Karpas-422 (cell line): ENCODE results near the gene HNRNPA1L2. TPM values are rescaled to one million over a fixed set of nuclear protein-coding genes. Genes with fewer than 3 reads are reported as not detected.
"Not testable (repeated sequence)": the region's sequence is repeated elsewhere in the genome, so short reads cannot be mapped to it uniquely, and the experiment has no call there.

Experiments
- DNase-seq: peaks from one replicate; pipeline ENCODE4 v3.0.0-alpha.2; 2015
- H2AFZ ChIP-seq: fragments of 200-600 bp; sonication (generic); 2 replicates; pipeline ENCODE4 v1.6.1; 2014; ENCODE audit warnings: antibody characterized with exemption, low read length, mixed read lengths
- H3K27ac ChIP-seq: fragments of 200-600 bp; sonication (generic); 2 replicates; pipeline ENCODE4 v1.5.1; 2014; ENCODE audit warnings: mild to moderate bottlenecking, low read length, moderate library complexity
- H3K27me3 ChIP-seq: fragments of 200-600 bp; sonication (generic); 2 replicates; pipeline ENCODE4 v1.6.1; 2014; ENCODE audit warnings: low read length, mixed read lengths
- H3K36me3 ChIP-seq: fragments of 200-600 bp; sonication (generic); 2 replicates; pipeline ENCODE4 v1.6.1; 2014; ENCODE audit warnings: low read length, mixed read lengths; ENCODE audit not compliant: insufficient read depth
- H3K4me1 ChIP-seq: fragments of 200-600 bp; sonication (generic); 2 replicates; pipeline ENCODE4 v1.6.1; 2014; ENCODE audit warnings: mild to moderate bottlenecking, low read length, mixed read lengths
- H3K4me2 ChIP-seq: fragments of 200-600 bp; sonication (generic); 2 replicates; pipeline ENCODE4 v1.6.1; 2014; ENCODE audit warnings: low read length, low read depth, mild to moderate bottlenecking; ENCODE audit not compliant: poor library complexity, severe bottlenecking
- H3K4me3 ChIP-seq: fragments of 200-600 bp; sonication (generic); 2 replicates; pipeline ENCODE4 v1.5.1; 2014; ENCODE audit warnings: mild to moderate bottlenecking, antibody characterized with exemption, low read length, mixed read lengths
- H3K79me2 ChIP-seq: fragments of 200-600 bp; sonication (generic); 2 replicates; pipeline ENCODE4 v1.6.1; 2014; ENCODE audit warnings: mild to moderate bottlenecking, low read length, mixed read lengths
- H3K9ac ChIP-seq: fragments of 200-600 bp; sonication (generic); 2 replicates; pipeline ENCODE4 v1.6.0; 2014; ENCODE audit warnings: low read length
- H3K9me2 ChIP-seq: fragments of 200-600 bp; sonication (generic), shearing (Covaris generic); replicated peaks from 2 replicates; pipeline ENCODE4 v1.6.0; 2014; ENCODE audit warnings: mild to moderate bottlenecking, low read length, moderate library complexity; ENCODE audit not compliant: insufficient read depth
- H3K9me3 ChIP-seq: fragments of 300-700, 200-600 bp; sonication (generic); 2 replicates; pipeline ENCODE4 v1.6.1; 2014; ENCODE audit warnings: low read length, mixed read lengths
- H4K20me1 ChIP-seq: fragments of 200-600 bp; sonication (generic); 2 replicates; pipeline ENCODE4 v1.6.1; 2014; ENCODE audit warnings: mild to moderate bottlenecking, antibody characterized with exemption, low read length, low read depth; ENCODE audit not compliant: insufficient read depth
- total RNA-seq: library from RNA; depleted of rRNA; stranded (reverse); fragments of >200 nt; shearing (Covaris generic); gene quantifications from 2 replicates; pipeline ENCODE4 v1.2.3, GENCODE V29; 2014; ENCODE audit warnings: low replicate concordance

The HNRNPA1L2 gene
- total RNA-seq, 1 experiment from 2014 or later, result 2.2 TPM

DNA sequence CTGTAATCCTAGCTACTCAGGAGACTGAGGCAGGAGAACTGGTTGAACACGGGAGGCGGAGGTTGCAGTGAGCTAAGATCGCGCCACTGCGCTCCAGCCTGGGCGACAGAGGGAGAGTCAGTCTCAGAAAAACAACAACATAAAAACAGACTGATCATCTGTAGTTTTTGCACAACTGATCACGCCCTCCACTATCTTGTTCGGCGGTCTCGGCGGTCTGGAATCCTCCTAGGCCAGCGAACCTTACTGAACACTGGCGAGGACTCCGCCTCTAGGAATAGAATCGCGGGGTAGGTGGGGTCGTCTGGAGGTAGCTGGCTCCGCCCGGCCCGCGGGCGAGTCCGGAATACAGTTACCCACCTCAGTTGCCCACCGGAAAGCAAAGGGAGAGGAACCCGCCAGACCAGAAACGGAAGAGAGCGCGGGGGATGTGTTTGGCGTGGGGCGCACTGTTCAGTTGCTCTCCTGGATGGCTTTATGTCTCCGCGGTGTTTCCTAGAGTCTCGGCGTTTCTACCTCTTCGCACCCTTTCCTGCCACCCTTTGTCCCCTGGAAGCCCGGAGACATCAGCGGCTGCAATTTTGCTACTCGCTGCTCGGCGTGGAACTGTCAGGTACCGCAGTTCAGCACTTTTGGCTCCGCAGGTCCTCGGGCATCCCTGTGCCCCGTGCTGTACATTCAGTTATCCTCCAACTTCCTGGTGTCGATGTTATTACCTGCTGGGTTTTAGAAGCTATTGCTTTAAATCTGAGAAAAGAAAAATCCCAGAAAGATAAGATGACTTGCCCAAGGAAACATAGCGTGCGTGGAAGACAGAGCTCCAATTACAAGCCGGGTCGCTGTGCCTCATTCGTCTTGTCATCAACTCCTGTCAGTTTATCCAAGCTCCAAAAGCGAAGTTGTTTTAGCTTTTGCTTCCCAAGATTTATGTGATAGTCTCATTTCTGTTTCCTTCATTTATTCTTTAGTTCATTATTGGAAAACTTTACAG lies 24.9 kb upstream of the HNRNPA1L2 start:
- H3K79me2 ChIP-seq, result peaks cover 44% of the 10 kb centered on the region
- H2AFZ ChIP-seq, result peak overlapping the region; percentile 79; the same call in 1 of the 2 replicates
- no peaks in the 10 kb centered on the region for H3K27me3 ChIP-seq
- DNase-seq, result peak; percentile 96
- H3K9ac ChIP-seq, result peak overlapping the region; percentile 86
- H3K4me1 ChIP-seq, result peaks cover 16% of the 10 kb centered on the region
- no peaks in the 10 kb centered on the region; the same call in 1 of the 2 replicates for H3K9me2 ChIP-seq
- peaks cover 3% of the 10 kb centered on the region; the same call in 1 of the 2 replicates for H3K36me3 ChIP-seq
- H4K20me1 ChIP-seq, result no peaks in the 10 kb centered on the region
- peak overlapping the region; percentile 43; the same call in 1 of the 2 replicates for H3K27ac ChIP-seq
- peak overlapping the region; percentile 92 for H3K4me3 ChIP-seq
- peak overlapping the region; percentile 75 for H3K4me2 ChIP-seq
- H3K9me3 ChIP-seq, result no peaks in the 10 kb centered on the region

GRCh38 chr13:52631083-52631690 lies 11.0 kb upstream of the HNRNPA1L2 start:
- not testable (repeated sequence) for H4K20me1 ChIP-seq, H3K4me3 ChIP-seq, H3K9me2 ChIP-seq, H3K27me3 ChIP-seq, H3K27ac ChIP-seq, H2AFZ ChIP-seq, H3K4me1 ChIP-seq, H3K9ac ChIP-seq, H3K4me2 ChIP-seq, DNase-seq, H3K9me3 ChIP-seq
- H3K79me2 ChIP-seq, result peaks cover 10% of the 10 kb centered on the region; the same call in 1 of the 2 replicates
- peaks cover 21% of the 10 kb centered on the region; the same call in 1 of the 2 replicates for H3K36me3 ChIP-seq

DNA sequence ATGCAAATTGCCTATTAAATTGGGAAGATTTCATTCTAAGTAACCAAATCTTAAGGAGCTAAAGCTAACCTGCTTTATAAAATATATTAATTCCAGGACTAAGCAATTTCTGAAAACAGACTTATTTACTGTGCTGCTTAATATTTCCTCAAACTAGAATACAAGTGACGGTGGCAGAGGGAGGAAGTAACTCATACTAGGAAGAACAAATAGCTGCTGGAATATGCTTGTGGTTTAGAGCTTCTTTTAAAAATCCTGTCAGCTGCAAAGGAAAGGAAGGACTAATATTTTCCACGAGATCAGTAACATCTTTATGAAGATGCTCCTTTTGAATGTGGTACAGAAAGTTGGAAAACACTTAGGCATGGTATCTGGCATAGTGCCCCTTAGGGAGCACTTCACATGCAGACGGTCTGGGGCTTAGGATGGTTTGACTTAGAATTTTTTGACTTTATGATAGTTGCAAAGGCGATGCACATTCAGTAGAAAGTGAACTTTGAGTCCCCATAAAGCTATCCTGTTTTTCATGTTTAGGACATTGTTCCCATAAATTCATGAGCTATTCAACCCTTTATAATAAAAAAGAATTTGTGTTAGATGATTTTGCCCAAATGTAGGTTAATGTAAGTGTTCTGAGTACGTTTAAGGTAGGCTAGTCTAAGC lies 3.4 kb upstream of the HNRNPA1L2 start:
- Histone ChIP-seq H4K20me1 (no peaks in the 10 kb centered on the region), H3K9me2 (no peaks in the 10 kb centered on the region), H3K79me2 (no peaks in the 10 kb centered on the region), H3K36me3 (peaks cover 28% of the 10 kb centered on the region), H3K9ac (no peak overlapping the region), H3K9me3 (no peaks in the 10 kb centered on the region), H3K4me1 (peaks cover 7% of the 10 kb centered on the region), H3K27me3 (no peaks in the 10 kb centered on the region), H3K4me2 (no peak overlapping the region), H3K27ac (no peak overlapping the region), H2AFZ (no peak overlapping the region), H3K4me3 (no peak overlapping the region)
- DNase-seq, result no peak

- Histone ChIP-seq H3K36me3 (peaks cover 17% of the 10 kb centered on the region), H3K4me3 (no peak overlapping the region), H3K9ac (no peak overlapping the region), H3K27ac (no peak overlapping the region), H3K9me3 (no peaks in the 10 kb centered on the region), H3K9me2 (no peaks in the 10 kb centered on the region), H3K27me3 (no peaks in the 10 kb centered on the region), H2AFZ (no peak overlapping the region), H3K4me2 (no peak overlapping the region), H3K79me2 (no peaks in the 10 kb centered on the region), H3K4me1 (no peaks in the 10 kb centered on the region), H4K20me1 (no peaks in the 10 kb centered on the region)
- DNase-seq, result no peak
Observed at GRCh38 chr13:52644108-52644507, 1.9 kb downstream of the HNRNPA1L2 start.

DNA sequence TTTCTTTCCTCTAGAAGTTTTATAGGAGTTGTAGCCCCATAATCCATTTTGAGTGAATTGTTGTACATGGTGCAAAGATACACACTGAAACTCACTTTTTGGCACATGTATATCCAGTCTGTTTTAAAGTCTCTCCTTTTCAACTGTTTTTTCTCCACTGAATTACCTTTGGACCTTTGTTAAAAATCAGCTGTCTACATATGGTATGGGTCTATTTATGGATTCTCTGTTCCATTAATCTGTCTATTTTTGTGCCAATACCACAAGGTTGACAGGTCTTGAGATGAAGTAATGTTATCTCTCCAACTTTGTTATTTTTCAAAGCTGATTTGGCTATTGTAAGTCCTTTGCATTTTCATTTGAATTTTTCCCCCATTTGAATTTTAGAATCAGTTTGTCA lies 4.7 kb downstream of the HNRNPA1L2 start:
- H3K27me3 ChIP-seq, result no peaks in the 10 kb centered on the region
- no peaks in the 10 kb centered on the region for H3K9me2 ChIP-seq

DNA sequence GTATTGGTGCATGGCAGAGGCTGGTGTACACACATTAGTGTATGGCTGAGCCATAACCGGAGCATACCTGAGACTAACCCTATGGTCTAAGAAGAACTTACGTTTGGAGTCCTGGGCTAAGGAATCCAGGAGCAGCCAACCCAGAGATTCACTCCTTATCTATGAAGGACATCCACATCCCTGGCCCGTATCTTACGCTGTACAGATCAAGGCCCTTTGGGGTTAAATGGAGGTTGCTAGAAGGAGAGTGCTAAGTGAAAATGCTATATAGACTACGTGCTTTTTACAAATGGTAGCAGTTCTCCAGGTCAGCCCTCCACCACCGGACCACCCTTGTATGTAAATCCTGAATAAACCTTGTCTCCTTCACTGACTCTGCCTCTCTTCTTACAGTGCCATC lies 8.5 kb downstream of the HNRNPA1L2 start:
- H3K9me3 ChIP-seq, result no peaks in the 10 kb centered on the region
- no peaks in the 10 kb centered on the region for H3K9me2 ChIP-seq
- peaks cover 17% of the 10 kb centered on the region for H3K36me3 ChIP-seq
- H3K27ac ChIP-seq, result peak overlapping the region; percentile 80
- no peak overlapping the region for H2AFZ ChIP-seq
- peaks cover 57% of the 10 kb centered on the region for H3K79me2 ChIP-seq
- H4K20me1 ChIP-seq, result no peaks in the 10 kb centered on the region
- H3K27me3 ChIP-seq, result no peaks in the 10 kb centered on the region
- no peak for DNase-seq
- peaks cover 32% of the 10 kb centered on the region for H3K4me1 ChIP-seq
- peak overlapping the region; percentile 88 for H3K9ac ChIP-seq
- peak overlapping the region; percentile 82 for H3K4me3 ChIP-seq
- H3K4me2 ChIP-seq, result peak overlapping the region; percentile 97

More for the DNA sequence above, 4.7 kb downstream of the HNRNPA1L2 start:
- Histone ChIP-seq H2AFZ (no peak overlapping the region), H3K4me3 (no peak overlapping the region), H3K79me2 (peaks cover 25% of the 10 kb centered on the region), H3K9ac (no peak overlapping the region), H3K4me1 (peaks cover 11% of the 10 kb centered on the region), H3K9me3 (no peaks in the 10 kb centered on the region), H3K36me3 (peaks cover 14% of the 10 kb centered on the region), H3K4me2 (no peak overlapping the region), H4K20me1 (no peaks in the 10 kb centered on the region), H3K27ac (no peak overlapping the region)
- DNase-seq, result no peak

GRCh38 chr13:52651897-52652195 lies 9.6 kb downstream of the HNRNPA1L2 start:
- Histone ChIP-seq H3K9me3 (no peaks in the 10 kb centered on the region), H3K9ac (peak overlapping the region; percentile 88), H3K27me3 (no peaks in the 10 kb centered on the region), H3K4me3 (peak overlapping the region; percentile 82), H3K4me1 (peaks cover 39% of the 10 kb centered on the region), H2AFZ (peak overlapping the region; percentile 47; the same call in 1 of the 2 replicates), H3K79me2 (peaks cover 68% of the 10 kb centered on the region), H3K4me2 (peak overlapping the region; percentile 97), H3K9me2 (no peaks in the 10 kb centered on the region), H3K36me3 (peaks cover 21% of the 10 kb centered on the region), H4K20me1 (no peaks in the 10 kb centered on the region), H3K27ac (peak overlapping the region; percentile 80)
- no peak for DNase-seq
